HepG2 (cell line): Measurements from ENCODE around the gene NISCH. TPM values are rescaled to one million over a fixed set of nuclear protein-coding genes. Genes with fewer than 3 reads are reported as not detected.

Experiments used
- ATAC-seq: fragments of 200-7000 bp; cut with Tn5 transposase; 3 replicates; pipeline ENCODE4 v1.9.1; 2020; ENCODE audit warnings: mild to moderate bottlenecking, moderate library complexity
- BruUV-seq: library from RNA; stranded (reverse); fragments of 400-500 nt; replicated peaks from 2 replicates; lab custom pipeline; 2021; lab: Mats Ljungman, UMichigan
- CTCF ChIA-PET: fragments of 300-600 bp; formaldehyde crosslinking; extraction: SDS; loops from one replicate; lab custom pipeline; 2021; ENCODE audit warnings: low total read pairs, inconsistent platforms, low intra/inter-chr PET ratio; lab: Yijun Ruan, JAX
- POLR2A ChIA-PET: fragments of 350-600 bp; sonication (Branson Sonifier 250); formaldehyde crosslinking; loops from one replicate; lab custom pipeline; 2020; ENCODE audit warnings: antibody characterized with exemption, inconsistent platforms; lab: Yijun Ruan, JAX
- DNase-seq: peaks from one replicate; pipeline ENCODE4 v3.0.0-alpha.2; 2015; ENCODE audit warnings: low spot score
- FAIRE-seq: peaks from 3 replicates; lab custom pipeline; 2011; peaks lifted over from hg19 to GRCh38; lab: Jason Lieb, UNC
- H2AFZ ChIP-seq: one replicate; pipeline ENCODE4 v1.6.1; 2011; ENCODE audit warnings: low read length, inconsistent platforms
- H3K27ac ChIP-seq: fragments of 300-600 bp; 3 replicates; pipeline ENCODE4 v1.8.0; 2011; ENCODE audit warnings: mixed run types, mild to moderate bottlenecking, mixed read lengths, low read length, inconsistent platforms; ENCODE audit not compliant: insufficient read depth; ENCODE audit errors: extremely low read length
- H3K27me3 ChIP-seq, 2 experiments: fragments of 200-600 bp in 1 of 2; 2 replicates in 1 of 2; 3 replicates in 1 of 2; pipeline versions ENCODE4 v1.6.0 to v1.8.0; 2011; ENCODE audit warnings: low read length in 2 of 2, mild to moderate bottlenecking in 2 of 2, moderate library complexity in 2 of 2, inconsistent platforms in 1 of 2; ENCODE audit not compliant: insufficient read depth in 2 of 2, control insufficient read depth in 1 of 2
- H3K36me3 ChIP-seq, 2 experiments: fragments of 200-600 bp in 1 of 2; replicated peaks in 1 of 2; 2 replicates in 1 of 2; 3 replicates in 1 of 2; pipeline versions ENCODE4 v1.5.1 to v1.8.0; 2011; ENCODE audit warnings: low read length in 2 of 2, inconsistent platforms in 1 of 2; ENCODE audit not compliant: insufficient read depth in 2 of 2, control insufficient read depth in 1 of 2
- H3K4me1 ChIP-seq: 2 replicates; pipeline ENCODE4 v1.5.1; 2012; ENCODE audit warnings: low read length, inconsistent platforms; ENCODE audit not compliant: insufficient read depth
- H3K4me2 ChIP-seq: 2 replicates; pipeline ENCODE4 v1.6.0; 2011; ENCODE audit warnings: low read depth, low read length, inconsistent platforms
- H3K4me3 ChIP-seq, 3 experiments: fragments of 200-600 bp in 1 of 3; sonication (generic), shearing (Covaris generic) in 1 of 3; replicated peaks in 1 of 3; 2 replicates each; pipeline ENCODE4 v1.5.1; 2011 to 2016; ENCODE audit warnings: low read length in 3 of 3, inconsistent platforms in 2 of 3, low read depth in 2 of 3, mild to moderate bottlenecking in 2 of 3, control low read depth in 1 of 3, mixed read lengths in 1 of 3; ENCODE audit not compliant: insufficient read depth in 1 of 3
- H3K79me2 ChIP-seq: one replicate; pipeline ENCODE4 v1.6.1; 2011; ENCODE audit warnings: low read length, inconsistent platforms; ENCODE audit not compliant: insufficient read depth
- H3K9ac ChIP-seq: 2 replicates; pipeline ENCODE4 v1.6.0; 2011; ENCODE audit warnings: mild to moderate bottlenecking, low read depth, low read length, inconsistent platforms; ENCODE audit not compliant: insufficient read depth
- H3K9me3 ChIP-seq: 2 replicates; pipeline ENCODE4 v1.5.1; 2012; ENCODE audit warnings: mild to moderate bottlenecking, low read length
- H4K20me1 ChIP-seq: 2 replicates; pipeline ENCODE4 v1.6.0; 2011; ENCODE audit warnings: inconsistent platforms, mild to moderate bottlenecking, low read length, moderate library complexity; ENCODE audit not compliant: insufficient read depth
- ARNTL ChIP-seq: sonication (generic); formaldehyde crosslinking; IDR thresholded peaks from 2 replicates; pipeline ENCODE4 v1.4.0; 2020; ENCODE audit warnings: mild to moderate bottlenecking, missing genetic modification reagents
- HMGA1 ChIP-seq: sonication (generic); formaldehyde crosslinking; conservative IDR thresholded peaks from 2 replicates; pipeline ENCODE4 v1.4.0; 2020; ENCODE audit warnings: missing genetic modification reagents
- HNF1B ChIP-seq: sonication (generic); formaldehyde crosslinking; IDR thresholded peaks from 2 replicates; pipeline ENCODE4 v1.5.1; 2020; ENCODE audit warnings: mild to moderate bottlenecking, moderate library complexity, missing genetic modification reagents
- IRX3 ChIP-seq: sonication (generic); formaldehyde crosslinking; IDR thresholded peaks from 2 replicates; pipeline ENCODE4 v1.8.1; 2023; ENCODE audit warnings: mild to moderate bottlenecking, low read depth, missing genetic modification reagents, borderline replicate concordance
- JDP2 ChIP-seq: sonication (generic); formaldehyde crosslinking; IDR thresholded peaks from 2 replicates; pipeline ENCODE4 v1.8.1; 2022; ENCODE audit warnings: missing genetic modification reagents, borderline replicate concordance
- POLR2G ChIP-seq: fragments of 200-400 bp; formaldehyde crosslinking; IDR thresholded peaks from 2 replicates; pipeline ENCODE4 v1.6.1; 2018; ENCODE audit warnings: mild to moderate bottlenecking, low read depth, low read length, moderate library complexity
- REPIN1 ChIP-seq: sonication (generic); formaldehyde crosslinking; IDR thresholded peaks from 2 replicates; pipeline ENCODE4 v1.8.0; 2022; ENCODE audit warnings: missing genetic modification reagents, low read depth, mild to moderate bottlenecking, borderline replicate concordance
- RFXANK ChIP-seq: IDR thresholded peaks from 2 replicates; pipeline ENCODE4 v1.6.1; 2016
- ZNF451 ChIP-seq: sonication (generic); formaldehyde crosslinking; IDR thresholded peaks from 2 replicates; pipeline ENCODE4 v1.5.0; 2020; ENCODE audit warnings: mild to moderate bottlenecking, missing genetic modification reagents
- ZNF703 ChIP-seq: sonication (generic); formaldehyde crosslinking; IDR thresholded peaks from 2 replicates; pipeline ENCODE4 v1.5.1; 2020; ENCODE audit warnings: missing genetic modification reagents, mild to moderate bottlenecking, moderate library complexity, borderline replicate concordance
- ZNF740 ChIP-seq: sonication (generic); formaldehyde crosslinking; IDR thresholded peaks from 2 replicates; pipeline ENCODE4 v1.4.0; 2020; ENCODE audit warnings: missing genetic modification reagents
- WGBS: methylation state at CpG from one replicate; pipeline ENCODE4 v1.1.6; 2017; ENCODE audit warnings: low lambda C conversion rate; 5-methylcytosine and 5-hydroxymethylcytosine counted together
- in situ Hi-C: cut with HindIII; loops from 2 replicates; pipeline ENCODE4 v1.10.0; 2017; ENCODE audit warnings: low pct_unique_long_range_greater_than_20kb; ENCODE audit not compliant: extremely low pct_ligation_motif_present
- intact Hi-C: fragments of 100-400 bp; cut with micrococcal nuclease; formaldehyde crosslinking; loops from one replicate; pipeline ENCODE4 v1.10.0; 2022; ENCODE audit not compliant: unreplicated experiment
- polyA plus RNA-seq, 8 experiments: library from polyadenylated mRNA; depleted of rRNA in 3 of 8; stranded (reverse) in 7 of 8; unstranded in 1 of 8; fragments of >200 nt; fragmentation: Illumina TruSeq in 4 of 8; extraction: Trizol in 4 of 8; gene quantifications; 2 replicates each; pipeline versions ENCODE4 v1.2.1 to v1.2.3, GENCODE V29; 2011 to 2016; ENCODE audit warnings: low read depth in 4 of 8, missing spikeins in 1 of 8, mixed read lengths in 1 of 8; ENCODE audit not compliant: insufficient read depth in 1 of 8
- total RNA-seq, 5 experiments: library from RNA; depleted of rRNA; stranded (reverse); fragments of >200 nt; fragmentation: Illumina TruSeq; extraction: Trizol; gene quantifications; 2 replicates each; pipeline ENCODE4 v1.2.3, GENCODE V29; 2016; ENCODE audit warnings: low read depth in 1 of 5

The NISCH gene
- total and polyA plus RNA-seq, 2 of the 13 experiments (the other 11 are each of a cell fraction or from before 2014, with no cell fraction given): 27.0 to 47.6 TPM

- TF ChIP-seq ZNF740 (CRISPR knock-in tag) (no peak), IRX3 (no peak), ARNTL (CRISPR knock-in tag) (no peak)
- BruUV-seq: no TSS peak
- WGBS: 10% methylated on average over 5 of the region's 6 CpGs
- Histone ChIP-seq H3K27ac (no peak overlapping the region), H3K4me3 (peak overlapping the region in 1 of 3 experiments; percentile 13; a peak in 1 of 6 replicates), H3K4me2 (peak overlapping the region; percentile 61; the same call in 1 of the 2 replicates), H3K79me2 (no peaks in the 10 kb centered on the region), H3K36me3 (no peaks in the 10 kb centered on the region), H4K20me1 (no peaks in the 10 kb centered on the region), H2AFZ (no peak overlapping the region), H3K4me1 (peaks cover 27% of the 10 kb centered on the region), H3K27me3 (peaks cover 27 to 79% of the 10 kb centered on the region in 2 experiments), H3K9me3 (no peaks in the 10 kb centered on the region), H3K9ac (no peak overlapping the region)
- ChIA-PET CTCF (no interaction called here), POLR2A (interaction anchor here (1.5 kb wide), 1 partner anchor 17 kb away, joined by 3 read pairs; no protein-coding TSS in a partner anchor)
- no peak for DNase-seq
- intact Hi-C loops (no loop called here), in situ Hi-C loops (no loop called here)
- ATAC-seq: peak; percentile 4
- no peak for FAIRE-seq
These were observed 59.8 kb downstream of the NISCH start for GRCh38 chr3:52515192-52515591.

- Histone ChIP-seq H3K27me3 (peaks cover 27 to 66% of the 10 kb centered on the region in 2 experiments), H3K79me2 (no peaks in the 10 kb centered on the region), H3K27ac (no peak overlapping the region), H4K20me1 (no peaks in the 10 kb centered on the region), H3K9me3 (no peaks in the 10 kb centered on the region), H3K4me1 (peaks cover 27% of the 10 kb centered on the region), H3K36me3 (no peaks in the 10 kb centered on the region), H3K9ac (no peak overlapping the region), H3K4me3 (no peak overlapping the region), H3K4me2 (no peak overlapping the region), H2AFZ (no peak overlapping the region)
- FAIRE-seq (no peak), ATAC-seq (no peak), DNase-seq (no peak)
- POLR2A ChIA-PET: no interaction called here
- 49% methylated on average over 15 of the region's 19 CpGs for WGBS
- in situ Hi-C loops: no loop called here
- TF ChIP-seq HNF1B (CRISPR knock-in tag): no peak
- TF ChIP-seq POLR2G: no peak
- no peak for TF ChIP-seq RFXANK (CRISPR knock-in tag)
- TF ChIP-seq JDP2: no peak
- TF ChIP-seq REPIN1 (CRISPR knock-in tag): no peak
- TF ChIP-seq ZNF451 (CRISPR knock-in tag): no peak
- no peak for TF ChIP-seq HMGA1
- no peak for TF ChIP-seq ZNF703 (CRISPR knock-in tag)
- intact Hi-C loops: no loop called here
- no TSS peak for BruUV-seq
- CTCF ChIA-PET: no interaction called here
These were observed 61.2 kb downstream of the NISCH start for GRCh38 chr3:52516509-52517195.
